Endothelial cell (in vitro differentiated cells): Measurements from ENCODE around the gene RIN3. TPM values are rescaled to one million over a fixed set of nuclear protein-coding genes. Genes with fewer than 3 reads are reported as not detected.

ENCODE experiments used
- DNase-seq: peaks from one replicate; pipeline ENCODE4 v3.0.0; 2021; ENCODE audit warnings: low spot score
- H3K27ac Mint-ChIP-seq: one replicate; pipeline ENCODE4 v1.8.0; 2021; ENCODE audit warnings: mixed read lengths, inconsistent platforms; ENCODE audit not compliant: unreplicated experiment
- H3K27me3 Mint-ChIP-seq: one replicate; pipeline ENCODE4 v1.8.0; 2021; ENCODE audit warnings: mild to moderate bottlenecking, moderate library complexity, mixed read lengths, inconsistent platforms; ENCODE audit not compliant: unreplicated experiment
- H3K36me3 Mint-ChIP-seq: one replicate; pipeline ENCODE4 v1.8.0; 2021; ENCODE audit warnings: mild to moderate bottlenecking, low read depth, mixed read lengths, inconsistent platforms; ENCODE audit not compliant: unreplicated experiment
- H3K4me1 Mint-ChIP-seq: one replicate; pipeline ENCODE4 v1.8.0; 2021; ENCODE audit warnings: mild to moderate bottlenecking, mixed read lengths, inconsistent platforms; ENCODE audit not compliant: unreplicated experiment
- H3K4me3 Mint-ChIP-seq: one replicate; pipeline ENCODE4 v1.8.0; 2021; ENCODE audit warnings: mild to moderate bottlenecking, mixed read lengths, inconsistent platforms; ENCODE audit not compliant: unreplicated experiment
- H3K9me3 Mint-ChIP-seq: one replicate; pipeline ENCODE4 v1.8.0; 2021; ENCODE audit warnings: mixed read lengths, inconsistent platforms; ENCODE audit not compliant: unreplicated experiment
- total RNA-seq: library from RNA; stranded (reverse); fragmentation: NEBNext Ultra II Directional; extraction: Animal tissue kit (Norgen Biotek cat#: 25700); gene quantifications from one replicate; pipeline ENCODE4 v1.2.1, GENCODE V29; 2021; ENCODE audit not compliant: unreplicated experiment
- TF ChIP-seq, protein P1 (sequence below): fragments of 200-600 bp; sonication (generic); IDR thresholded peaks from one replicate; pipeline ENCODE4 v1.5.0; 2021; ENCODE audit warnings: antibody characterized with exemption; ENCODE audit not compliant: unreplicated experiment

Gene RIN3
- total RNA-seq, 1 donor from 2014 or later, result 25.8 TPM

DNA sequence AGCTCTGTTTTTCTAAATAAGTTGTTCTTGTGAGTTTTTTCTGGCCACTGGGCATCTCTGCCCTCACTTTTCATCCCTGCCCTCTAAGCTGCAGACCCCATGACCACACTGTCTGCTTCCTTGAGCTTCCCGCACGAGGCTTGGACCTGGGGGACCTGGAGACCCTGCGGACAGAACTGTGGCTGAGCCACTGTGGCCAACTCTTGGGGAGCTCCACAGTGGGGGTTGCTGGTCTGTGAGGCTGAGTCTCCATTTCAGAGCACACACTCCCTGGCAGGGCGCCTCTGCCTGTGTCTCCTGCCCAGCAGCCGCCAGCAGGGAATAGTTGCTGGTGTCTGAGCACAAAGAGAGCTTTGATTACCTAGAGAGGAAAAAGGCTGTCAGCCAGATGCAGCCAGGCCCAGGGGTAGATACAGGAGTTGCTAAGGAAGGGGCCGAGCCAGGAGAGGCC is 13.1 kb upstream of the RIN3 start:
- DNase-seq, result no peak
- Mint-ChIP-seq H3K27me3 (peaks cover 4% of the 10 kb centered on the region), H3K4me3 (no peak overlapping the region), H3K4me1 (peaks cover 13% of the 10 kb centered on the region), H3K27ac (no peak overlapping the region), H3K9me3 (no peaks in the 10 kb centered on the region), H3K36me3 (no peaks in the 10 kb centered on the region)
- TF ChIP-seq, protein P1, sequence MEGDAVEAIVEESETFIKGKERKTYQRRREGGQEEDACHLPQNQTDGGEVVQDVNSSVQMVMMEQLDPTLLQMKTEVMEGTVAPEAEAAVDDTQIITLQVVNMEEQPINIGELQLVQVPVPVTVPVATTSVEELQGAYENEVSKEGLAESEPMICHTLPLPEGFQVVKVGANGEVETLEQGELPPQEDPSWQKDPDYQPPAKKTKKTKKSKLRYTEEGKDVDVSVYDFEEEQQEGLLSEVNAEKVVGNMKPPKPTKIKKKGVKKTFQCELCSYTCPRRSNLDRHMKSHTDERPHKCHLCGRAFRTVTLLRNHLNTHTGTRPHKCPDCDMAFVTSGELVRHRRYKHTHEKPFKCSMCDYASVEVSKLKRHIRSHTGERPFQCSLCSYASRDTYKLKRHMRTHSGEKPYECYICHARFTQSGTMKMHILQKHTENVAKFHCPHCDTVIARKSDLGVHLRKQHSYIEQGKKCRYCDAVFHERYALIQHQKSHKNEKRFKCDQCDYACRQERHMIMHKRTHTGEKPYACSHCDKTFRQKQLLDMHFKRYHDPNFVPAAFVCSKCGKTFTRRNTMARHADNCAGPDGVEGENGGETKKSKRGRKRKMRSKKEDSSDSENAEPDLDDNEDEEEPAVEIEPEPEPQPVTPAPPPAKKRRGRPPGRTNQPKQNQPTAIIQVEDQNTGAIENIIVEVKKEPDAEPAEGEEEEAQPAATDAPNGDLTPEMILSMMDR, result no peak

DNA sequence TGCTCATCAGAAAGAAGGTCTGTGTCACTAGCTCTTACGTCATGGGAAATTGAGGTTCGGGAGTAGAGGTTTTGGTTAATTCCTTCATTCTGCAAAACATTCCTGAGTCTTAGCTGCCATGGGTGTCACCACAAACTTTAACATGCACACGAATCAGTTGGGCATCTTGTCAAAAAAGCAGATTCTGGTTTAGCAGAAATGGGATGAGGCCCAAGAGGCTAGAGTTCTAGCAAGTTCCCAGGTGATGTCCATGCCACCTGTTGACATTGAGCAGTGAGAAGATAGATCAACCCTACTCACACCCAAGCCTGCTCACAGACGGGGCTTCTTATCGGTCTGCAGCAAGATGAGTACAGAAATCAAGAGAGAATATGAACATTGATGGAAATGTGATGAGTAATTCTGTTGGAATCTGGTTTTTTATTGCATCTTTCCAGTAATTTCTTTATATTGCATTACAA is 11.7 kb upstream of the RIN3 start:
- peaks cover 9% of the 10 kb centered on the region for H3K4me1 Mint-ChIP-seq
- H3K9me3 Mint-ChIP-seq, result no peaks in the 10 kb centered on the region
- H3K27me3 Mint-ChIP-seq, result peaks cover 4% of the 10 kb centered on the region
- DNase-seq, result no peak
- TF ChIP-seq, protein P1, result no peak
- no peak overlapping the region for H3K27ac Mint-ChIP-seq
- H3K36me3 Mint-ChIP-seq, result no peaks in the 10 kb centered on the region
- no peak overlapping the region for H3K4me3 Mint-ChIP-seq

DNA sequence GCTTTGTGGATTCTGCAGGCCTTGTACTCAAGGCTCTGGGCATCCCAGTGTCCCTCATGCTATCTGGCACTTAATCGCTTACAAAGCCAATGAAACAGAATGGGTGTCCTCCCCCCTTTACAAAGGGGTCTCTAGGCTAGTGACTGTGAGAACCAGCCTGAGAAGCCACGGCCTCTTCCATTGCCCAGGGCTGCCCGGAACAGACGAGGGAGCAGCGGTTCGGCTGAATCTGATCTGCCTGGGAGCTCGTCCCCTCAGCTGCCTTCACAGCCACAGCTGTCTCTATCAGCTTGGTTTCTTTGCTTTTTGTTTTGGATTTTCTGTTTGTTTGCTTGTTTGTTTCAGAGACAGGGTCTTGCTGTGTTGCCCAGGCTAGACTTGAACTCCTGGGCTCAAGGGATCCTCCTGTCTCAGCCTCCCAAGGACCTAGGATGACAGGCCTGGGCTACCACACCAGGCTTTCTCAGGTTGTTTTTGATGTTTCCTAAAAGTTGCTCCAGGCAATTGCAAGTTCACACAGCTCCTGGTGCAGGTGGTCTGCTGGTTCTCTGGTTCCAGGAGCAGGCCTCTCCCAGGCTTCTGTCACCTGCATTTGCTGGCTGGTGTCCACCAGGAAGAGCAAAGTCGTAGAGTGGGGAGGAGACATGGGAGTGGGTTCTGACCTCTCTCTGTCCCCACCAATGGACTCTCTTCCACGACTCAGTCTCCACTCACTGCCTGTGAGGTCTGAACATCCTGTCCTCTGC is 10.9 kb upstream of the RIN3 start:
- peaks cover 4% of the 10 kb centered on the region for H3K27me3 Mint-ChIP-seq
- TF ChIP-seq, protein P1, result no peak
- no peak overlapping the region for H3K4me3 Mint-ChIP-seq
- H3K36me3 Mint-ChIP-seq, result no peaks in the 10 kb centered on the region
- peaks cover 9% of the 10 kb centered on the region for H3K4me1 Mint-ChIP-seq
- H3K9me3 Mint-ChIP-seq, result no peaks in the 10 kb centered on the region
- no peak for DNase-seq
- H3K27ac Mint-ChIP-seq, result no peak overlapping the region

DNA sequence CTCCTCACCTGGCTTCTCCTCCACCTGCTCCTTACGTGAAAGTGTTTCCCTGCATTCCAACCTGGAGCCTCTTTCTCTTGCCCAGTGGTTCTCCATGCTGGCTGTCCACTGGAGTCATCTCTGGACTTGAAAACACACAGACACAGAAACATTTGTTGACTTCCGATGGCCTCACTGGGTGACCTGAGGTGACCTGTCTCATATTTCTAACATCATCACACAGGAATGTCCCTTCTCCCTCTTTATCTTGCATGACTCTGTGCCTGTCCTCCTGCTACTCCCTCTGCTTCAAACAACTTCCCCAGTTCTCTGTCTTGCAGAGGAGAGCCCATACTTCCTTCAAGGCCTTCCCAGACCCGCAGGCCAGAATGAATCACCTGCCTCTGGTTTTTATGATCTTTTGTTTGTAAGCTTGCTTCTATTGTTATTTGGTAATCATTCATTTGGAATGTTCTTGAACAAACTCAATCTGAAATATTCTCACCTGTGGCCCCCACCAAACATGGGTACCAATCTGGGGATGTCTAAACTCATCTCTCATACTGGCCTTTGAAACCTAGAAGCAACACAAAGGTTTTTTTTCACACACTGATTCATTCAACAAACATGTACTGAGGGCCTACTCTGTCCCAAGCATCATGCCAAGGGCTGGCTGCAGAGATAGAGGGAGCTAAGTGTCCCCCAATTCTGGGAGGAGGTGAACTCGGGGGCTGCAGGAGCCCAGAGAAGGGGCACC is 9.7 kb upstream of the RIN3 start:
- TF ChIP-seq, protein P1, result no peak
- Mint-ChIP-seq H3K36me3 (no peaks in the 10 kb centered on the region), H3K27me3 (peaks cover 5% of the 10 kb centered on the region), H3K4me3 (no peak overlapping the region), H3K4me1 (peaks cover 9% of the 10 kb centered on the region), H3K9me3 (no peaks in the 10 kb centered on the region), H3K27ac (no peak overlapping the region)
- no peak for DNase-seq

DNA sequence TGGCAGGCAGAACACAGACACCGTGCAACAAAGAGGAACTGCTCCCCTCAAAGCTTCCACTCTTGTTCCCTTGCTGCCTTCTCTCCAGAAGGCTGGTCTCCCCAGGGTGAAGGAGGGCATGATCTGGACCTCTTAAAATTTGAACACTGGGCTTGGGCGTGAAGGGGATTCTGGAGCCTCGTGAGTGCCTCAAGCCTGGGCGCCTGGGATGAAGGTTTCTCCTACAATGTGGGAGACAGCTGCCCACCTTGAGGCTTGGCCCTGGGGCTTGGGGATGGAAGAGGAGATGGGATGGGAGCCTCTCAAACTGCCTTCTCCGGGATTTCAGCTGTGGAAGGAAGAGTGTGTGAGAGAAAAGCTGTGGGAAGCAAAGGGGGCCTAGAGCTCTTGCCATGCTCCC is 7.8 kb upstream of the RIN3 start:
- Mint-ChIP-seq H3K4me3 (no peak overlapping the region), H3K4me1 (peaks cover 7% of the 10 kb centered on the region), H3K36me3 (no peaks in the 10 kb centered on the region), H3K27me3 (peaks cover 5% of the 10 kb centered on the region), H3K27ac (no peak overlapping the region), H3K9me3 (no peaks in the 10 kb centered on the region)
- no peak for DNase-seq
- TF ChIP-seq, protein P1, result no peak
